ENCODE results near the gene UBE3C. TPM values are rescaled to one million over a fixed set of nuclear protein-coding genes. Genes with fewer than 3 reads are reported as not detected.
A peak's percentile ranks its signal among the peaks of the same experiment; 100 is the strongest.

Gene UBE3C
- total RNA-seq, 2 donors from 2014 or later = 55.0 to 93.6 TPM

- Histone ChIP-seq H3K27me3 (replicated peaks; ENCODE audit: insufficient read depth) (no peaks in the 10 kb centered on the region), H3K4me3 (peak overlapping the region; percentile 73), H3K27ac (peak overlapping the region; percentile 63 to 79), H3K4me1 (ENCODE audit: control insufficient read depth in 1 of 2, low read depth in 2 of 2) (peaks cover 14 to 20% of the 10 kb centered on the region in 2 donors), H3K9me3 (no peaks in the 10 kb centered on the region), H3K36me3 (no peaks in the 10 kb centered on the region)
- DNase-seq (ENCODE audit: low spot score) (no peak), ATAC-seq (ENCODE audit: insufficient number of reproducible peaks, low FRiP score, low read depth) (peak; percentile 44)
- TF ChIP-seq, protein P1, sequence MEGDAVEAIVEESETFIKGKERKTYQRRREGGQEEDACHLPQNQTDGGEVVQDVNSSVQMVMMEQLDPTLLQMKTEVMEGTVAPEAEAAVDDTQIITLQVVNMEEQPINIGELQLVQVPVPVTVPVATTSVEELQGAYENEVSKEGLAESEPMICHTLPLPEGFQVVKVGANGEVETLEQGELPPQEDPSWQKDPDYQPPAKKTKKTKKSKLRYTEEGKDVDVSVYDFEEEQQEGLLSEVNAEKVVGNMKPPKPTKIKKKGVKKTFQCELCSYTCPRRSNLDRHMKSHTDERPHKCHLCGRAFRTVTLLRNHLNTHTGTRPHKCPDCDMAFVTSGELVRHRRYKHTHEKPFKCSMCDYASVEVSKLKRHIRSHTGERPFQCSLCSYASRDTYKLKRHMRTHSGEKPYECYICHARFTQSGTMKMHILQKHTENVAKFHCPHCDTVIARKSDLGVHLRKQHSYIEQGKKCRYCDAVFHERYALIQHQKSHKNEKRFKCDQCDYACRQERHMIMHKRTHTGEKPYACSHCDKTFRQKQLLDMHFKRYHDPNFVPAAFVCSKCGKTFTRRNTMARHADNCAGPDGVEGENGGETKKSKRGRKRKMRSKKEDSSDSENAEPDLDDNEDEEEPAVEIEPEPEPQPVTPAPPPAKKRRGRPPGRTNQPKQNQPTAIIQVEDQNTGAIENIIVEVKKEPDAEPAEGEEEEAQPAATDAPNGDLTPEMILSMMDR (IDR thresholded peaks at IDR 0.05) = no peak
These were observed 534 bp downstream of the UBE3C start for GRCh38 chr7:157139111-157139809.

DNA sequence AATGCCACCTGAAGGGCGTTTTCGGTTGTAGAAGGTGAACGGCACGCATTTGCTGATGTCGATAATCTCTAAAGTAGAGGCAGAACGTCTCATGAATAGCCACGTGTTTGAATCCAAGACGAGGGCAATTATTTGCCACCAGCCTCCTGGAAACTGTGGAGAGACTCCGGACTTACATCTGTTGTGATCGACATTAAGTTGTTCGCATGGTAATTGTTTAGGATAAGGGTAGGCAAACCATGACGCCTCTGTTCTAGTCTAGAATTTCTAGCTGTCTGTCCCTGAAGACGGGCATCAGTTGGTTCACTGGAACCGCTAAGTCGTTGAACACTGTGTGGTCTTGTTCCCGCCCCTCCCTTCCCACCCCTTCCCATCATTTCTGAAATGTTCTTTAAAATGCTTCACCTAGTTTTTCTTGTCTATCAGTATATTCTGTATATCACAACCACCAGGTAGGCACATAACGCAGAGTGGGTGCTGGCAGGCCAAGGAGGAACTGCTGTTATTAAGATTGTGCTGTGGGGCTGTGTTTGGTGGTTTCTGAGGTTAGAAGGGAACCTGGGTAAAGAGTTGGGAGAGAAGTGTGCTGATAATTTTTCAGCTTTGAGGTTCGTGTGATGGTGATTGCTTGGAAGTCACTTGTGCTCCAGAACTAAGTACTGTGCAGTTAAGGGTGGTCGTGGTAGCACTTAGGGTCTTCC, 1.2 kb downstream of the UBE3C start:
- no peak for DNase-seq (ENCODE audit: low spot score)
- Histone ChIP-seq H3K36me3 (no peaks in the 10 kb centered on the region), H3K4me1 (ENCODE audit: control insufficient read depth in 1 of 2, low read depth in 2 of 2) (peaks cover 14 to 20% of the 10 kb centered on the region in 2 donors), H3K9me3 (no peaks in the 10 kb centered on the region), H3K4me3 (peak overlapping the region; percentile 73), H3K27ac (peak overlapping the region; percentile 63 to 79), H3K27me3 (replicated peaks; ENCODE audit: insufficient read depth) (no peaks in the 10 kb centered on the region)
- no peak for ATAC-seq (ENCODE audit: insufficient number of reproducible peaks, low FRiP score, low read depth)
- TF ChIP-seq, protein P1 (IDR thresholded peaks at IDR 0.05) = no peak

DNA sequence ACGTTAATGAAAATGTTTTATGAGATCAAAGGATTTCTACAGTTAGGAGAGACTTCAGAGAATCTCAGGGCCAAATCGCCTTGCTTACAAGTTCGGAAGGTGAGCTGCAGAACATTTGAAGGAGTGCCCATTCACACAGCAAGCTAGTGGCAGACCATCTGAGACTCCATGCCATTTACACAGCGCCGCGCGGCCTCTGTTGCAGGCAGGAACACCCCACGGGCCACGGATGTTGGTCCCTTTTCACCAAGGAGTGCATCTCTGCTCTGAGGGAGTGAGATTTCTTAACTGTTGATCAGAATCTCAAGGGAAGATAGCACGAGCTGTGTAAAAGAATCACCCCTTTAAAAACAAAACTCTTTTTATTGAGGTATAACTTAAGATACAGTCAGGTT, 1.8 kb downstream of the UBE3C start:
- Histone ChIP-seq H3K27me3 (replicated peaks; ENCODE audit: insufficient read depth) (no peaks in the 10 kb centered on the region), H3K9me3 (no peaks in the 10 kb centered on the region), H3K4me3 (peak overlapping the region; percentile 73), H3K27ac (no peak overlapping the region), H3K4me1 (ENCODE audit: control insufficient read depth in 1 of 2, low read depth in 2 of 2) (peaks cover 14 to 20% of the 10 kb centered on the region in 2 donors), H3K36me3 (no peaks in the 10 kb centered on the region)
- ATAC-seq (ENCODE audit: insufficient number of reproducible peaks, low FRiP score, low read depth) = no peak
- TF ChIP-seq, protein P1 (IDR thresholded peaks at IDR 0.05) = no peak
- no peak for DNase-seq (ENCODE audit: low spot score)

- Histone ChIP-seq H3K36me3 (no peaks in the 10 kb centered on the region), H3K27ac (no peak overlapping the region), H3K4me1 (ENCODE audit: control insufficient read depth in 1 of 2, low read depth in 2 of 2) (peaks cover 14 to 20% of the 10 kb centered on the region in 2 donors), H3K4me3 (no peak overlapping the region), H3K27me3 (replicated peaks; ENCODE audit: insufficient read depth) (no peaks in the 10 kb centered on the region), H3K9me3 (no peaks in the 10 kb centered on the region)
- ATAC-seq (ENCODE audit: insufficient number of reproducible peaks, low FRiP score, low read depth) = no peak
- TF ChIP-seq, protein P1 (IDR thresholded peaks at IDR 0.05) = no peak
- DNase-seq (ENCODE audit: low spot score) = no peak
These were observed 2.9 kb downstream of the UBE3C start for GRCh38 chr7:157141525-157142060.

DNA sequence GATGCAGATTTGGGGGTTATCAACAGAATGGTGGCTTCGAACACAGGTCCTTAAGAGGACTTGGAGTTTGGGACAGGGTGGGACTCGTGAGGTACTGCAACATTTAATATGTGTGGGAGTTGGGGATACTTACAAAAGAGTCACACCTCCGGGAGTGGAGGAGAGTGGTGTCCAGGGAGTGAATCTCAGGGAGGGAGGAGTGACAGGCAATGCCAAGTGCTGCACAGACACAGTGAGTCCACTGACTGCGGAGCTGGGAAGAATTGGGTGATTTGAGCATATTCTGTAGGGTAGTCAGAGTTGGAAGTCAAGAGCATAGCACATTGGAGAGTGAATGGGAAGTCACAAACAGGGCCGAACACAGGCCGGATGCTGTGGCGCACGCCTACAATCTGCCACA, 5.1 kb downstream of the UBE3C start:
- peaks cover 14 to 22% of the 10 kb centered on the region in 2 donors for H3K4me1 ChIP-seq (ENCODE audit: control insufficient read depth in 1 of 2, low read depth in 2 of 2)
- H3K36me3 ChIP-seq = no peaks in the 10 kb centered on the region
- no peak overlapping the region for H3K27ac ChIP-seq
- H3K9me3 ChIP-seq = no peaks in the 10 kb centered on the region
- DNase-seq (ENCODE audit: low spot score) = no peak
- no peak for ATAC-seq (ENCODE audit: insufficient number of reproducible peaks, low FRiP score, low read depth)
- no peaks in the 10 kb centered on the region for H3K27me3 ChIP-seq (replicated peaks; ENCODE audit: insufficient read depth)
- TF ChIP-seq, protein P1 (IDR thresholded peaks at IDR 0.05) = no peak
- H3K4me3 ChIP-seq = no peak overlapping the region

Measured in thoracic aorta (tissue), 2 donors.